Measurements from ENCODE around the gene CACNA2D2.

Gene CACNA2D2

DNA sequence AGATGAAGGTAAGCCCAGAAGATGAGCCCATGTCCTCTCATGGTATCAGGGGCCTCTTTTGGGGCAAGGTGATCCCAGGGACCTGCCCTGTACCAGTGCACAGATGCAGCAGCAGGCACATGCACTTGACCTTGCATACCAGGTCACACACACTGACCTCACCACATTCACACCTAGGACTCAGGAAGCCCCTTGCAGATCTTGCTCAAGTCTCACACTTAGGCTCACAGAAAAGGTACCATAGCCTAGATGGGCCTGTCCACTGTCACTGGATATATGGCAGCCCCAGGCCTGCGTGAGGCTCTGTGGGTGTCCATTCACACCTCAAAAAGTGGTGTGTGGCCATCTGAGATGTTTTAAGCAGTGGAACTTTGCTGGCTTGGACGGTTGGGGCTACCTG, 58.7 kb downstream of the CACNA2D2 start:
- H3K9me3 Mint-ChIP-seq = no peaks in the 10 kb centered on the region
- H3K4me1 Mint-ChIP-seq (ENCODE audit: low read depth) = peaks cover 4% of the 10 kb centered on the region
- no peak overlapping the region for H3K27ac Mint-ChIP-seq
- no peaks in the 10 kb centered on the region for H3K36me3 Mint-ChIP-seq (ENCODE audit: low read depth)
- H3K4me3 Mint-ChIP-seq = no peak overlapping the region
- H3K27me3 Mint-ChIP-seq (ENCODE audit: low read depth) = no peaks in the 10 kb centered on the region

DNA sequence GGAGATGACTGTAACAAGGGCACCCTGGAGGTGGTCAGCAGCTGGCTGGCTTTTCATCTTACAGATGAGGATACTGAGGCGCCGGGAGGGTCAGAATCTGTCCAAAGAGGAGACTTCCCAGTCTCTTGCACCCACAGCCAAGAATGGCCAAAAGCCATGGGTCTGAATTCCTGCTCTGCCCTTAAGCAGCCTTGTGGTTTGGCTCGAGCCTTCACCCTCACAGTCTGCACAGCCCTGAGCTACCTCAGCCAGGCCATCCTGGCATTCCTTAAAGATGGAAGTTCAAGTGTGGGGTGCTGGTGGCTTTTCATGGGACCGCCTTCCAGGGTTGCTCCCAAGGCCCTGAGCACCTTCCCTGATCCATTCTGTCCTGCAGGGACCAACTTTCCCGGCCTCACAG, 59.2 kb downstream of the CACNA2D2 start:
- H3K27ac Mint-ChIP-seq = no peak overlapping the region
- H3K36me3 Mint-ChIP-seq (ENCODE audit: low read depth) = no peaks in the 10 kb centered on the region
- no peaks in the 10 kb centered on the region for H3K4me1 Mint-ChIP-seq (ENCODE audit: low read depth)
- H3K27me3 Mint-ChIP-seq (ENCODE audit: low read depth) = no peaks in the 10 kb centered on the region
- H3K9me3 Mint-ChIP-seq = no peaks in the 10 kb centered on the region
- no peak overlapping the region for H3K4me3 Mint-ChIP-seq

GRCh38 chr3:50442945-50443579, 60.4 kb downstream of the CACNA2D2 start:
- Mint-ChIP-seq H3K4me3 (no peak overlapping the region), H3K27ac (no peak overlapping the region), H3K9me3 (no peaks in the 10 kb centered on the region), H3K36me3 (ENCODE audit: low read depth) (no peaks in the 10 kb centered on the region), H3K4me1 (ENCODE audit: low read depth) (no peaks in the 10 kb centered on the region), H3K27me3 (ENCODE audit: low read depth) (no peaks in the 10 kb centered on the region)

GRCh38 chr3:50441424-50442217, 61.8 kb downstream of the CACNA2D2 start:
- no peaks in the 10 kb centered on the region for H3K9me3 Mint-ChIP-seq

GRCh38 chr3:50436114-50436674, 67.2 kb downstream of the CACNA2D2 start:
- Mint-ChIP-seq H3K4me3 (no peak overlapping the region), H3K4me1 (ENCODE audit: low read depth) (no peaks in the 10 kb centered on the region), H3K27me3 (ENCODE audit: low read depth) (no peaks in the 10 kb centered on the region), H3K9me3 (no peaks in the 10 kb centered on the region), H3K36me3 (ENCODE audit: low read depth) (no peaks in the 10 kb centered on the region), H3K27ac (no peak overlapping the region)

More at GRCh38 chr3:50441424-50442217, 61.8 kb downstream of the CACNA2D2 start:
- no peaks in the 10 kb centered on the region for H3K4me1 Mint-ChIP-seq (ENCODE audit: low read depth)
- H3K36me3 Mint-ChIP-seq (ENCODE audit: low read depth) = no peaks in the 10 kb centered on the region
- H3K4me3 Mint-ChIP-seq = no peak overlapping the region
- H3K27ac Mint-ChIP-seq = no peak overlapping the region
- no peaks in the 10 kb centered on the region for H3K27me3 Mint-ChIP-seq (ENCODE audit: low read depth)

DNA sequence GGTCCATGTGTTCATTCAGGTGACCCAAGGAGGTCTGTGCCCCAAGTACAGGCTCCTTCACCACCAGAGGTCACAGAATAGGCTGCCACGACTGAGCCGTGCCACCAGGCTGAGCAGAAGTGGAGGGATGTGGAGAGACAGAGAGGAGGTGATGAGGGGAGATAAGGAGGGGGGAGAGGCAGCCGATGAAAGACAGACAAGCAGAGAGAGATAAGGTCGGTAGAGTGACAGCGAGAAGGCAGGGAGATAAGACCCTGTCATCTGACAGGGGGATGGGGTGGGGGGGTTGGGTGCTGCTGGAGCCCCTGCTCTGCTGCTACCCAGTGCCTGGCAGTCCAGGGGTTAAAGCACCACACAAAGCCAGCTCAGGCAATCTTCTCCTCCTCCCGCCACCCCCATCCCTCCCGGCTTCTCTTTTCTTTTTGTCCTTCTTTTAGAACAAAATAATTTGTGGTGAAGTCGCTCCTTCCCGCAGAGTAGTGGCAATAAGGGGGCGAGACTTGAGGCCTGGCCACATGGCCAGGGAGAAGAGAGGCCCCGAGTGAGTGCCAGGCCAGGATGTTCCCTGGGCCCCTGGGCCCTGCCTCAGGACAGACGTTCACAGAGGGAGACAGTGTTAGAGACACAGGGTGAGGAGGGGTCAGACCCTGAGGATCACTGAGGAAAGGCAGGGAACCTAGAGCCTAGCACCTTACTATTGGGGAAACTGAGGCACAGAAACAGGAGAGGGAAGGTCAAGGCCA, 67.9 kb downstream of the CACNA2D2 start:
- no peak overlapping the region for H3K27ac Mint-ChIP-seq
- H3K27me3 Mint-ChIP-seq (ENCODE audit: low read depth) = no peaks in the 10 kb centered on the region
- no peaks in the 10 kb centered on the region for H3K4me1 Mint-ChIP-seq (ENCODE audit: low read depth)
- H3K4me3 Mint-ChIP-seq = no peak overlapping the region
- no peaks in the 10 kb centered on the region for H3K9me3 Mint-ChIP-seq
- no peaks in the 10 kb centered on the region for H3K36me3 Mint-ChIP-seq (ENCODE audit: low read depth)

- H3K4me3 Mint-ChIP-seq = no peak overlapping the region
- H3K27me3 Mint-ChIP-seq (ENCODE audit: low read depth) = no peaks in the 10 kb centered on the region
- no peak overlapping the region for H3K27ac Mint-ChIP-seq
- H3K4me1 Mint-ChIP-seq (ENCODE audit: low read depth) = no peaks in the 10 kb centered on the region
- H3K9me3 Mint-ChIP-seq = no peaks in the 10 kb centered on the region
- H3K36me3 Mint-ChIP-seq (ENCODE audit: low read depth) = no peaks in the 10 kb centered on the region
Observed at GRCh38 chr3:50433954-50434353, 69.5 kb downstream of the CACNA2D2 start.

DNA sequence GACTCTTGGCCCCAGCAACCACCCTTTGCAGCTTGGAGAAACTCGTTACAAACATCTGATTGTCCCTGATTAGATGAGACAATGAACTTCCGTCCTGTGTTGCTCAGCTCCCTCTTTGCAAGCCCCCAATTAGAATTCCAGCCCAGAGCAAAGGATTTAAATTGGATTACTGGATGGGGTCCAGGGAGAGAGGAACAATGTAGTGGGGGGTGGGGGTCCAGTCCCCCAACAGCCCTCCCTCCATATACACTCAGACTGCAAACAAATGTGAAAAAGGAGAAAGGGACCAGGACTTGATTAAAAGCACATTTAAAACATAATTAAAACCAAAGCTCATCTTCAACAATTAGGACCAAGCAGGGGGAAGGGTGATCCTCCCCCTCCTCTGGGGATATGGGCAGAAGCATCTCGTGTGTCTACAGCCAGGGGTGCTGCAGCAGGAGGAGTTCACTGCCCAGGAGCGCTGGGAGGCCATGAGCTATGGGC, 72.4 kb downstream of the CACNA2D2 start:
- no peak overlapping the region for H3K4me3 Mint-ChIP-seq

GRCh38 chr3:50430191-50430590, 73.2 kb downstream of the CACNA2D2 start:
- Mint-ChIP-seq H3K27ac (no peak overlapping the region), H3K9me3 (no peaks in the 10 kb centered on the region), H3K4me1 (ENCODE audit: low read depth) (no peaks in the 10 kb centered on the region), H3K4me3 (no peak overlapping the region), H3K27me3 (ENCODE audit: low read depth) (no peaks in the 10 kb centered on the region), H3K36me3 (ENCODE audit: low read depth) (no peaks in the 10 kb centered on the region)

More for the DNA sequence above, 72.4 kb downstream of the CACNA2D2 start:
- Mint-ChIP-seq H3K9me3 (no peaks in the 10 kb centered on the region), H3K27me3 (ENCODE audit: low read depth) (no peaks in the 10 kb centered on the region), H3K27ac (no peak overlapping the region), H3K4me1 (ENCODE audit: low read depth) (no peaks in the 10 kb centered on the region), H3K36me3 (ENCODE audit: low read depth) (no peaks in the 10 kb centered on the region)

- Mint-ChIP-seq H3K4me1 (ENCODE audit: low read depth) (no peaks in the 10 kb centered on the region), H3K36me3 (ENCODE audit: low read depth) (no peaks in the 10 kb centered on the region), H3K27me3 (ENCODE audit: low read depth) (no peaks in the 10 kb centered on the region), H3K4me3 (no peak overlapping the region), H3K27ac (no peak overlapping the region), H3K9me3 (no peaks in the 10 kb centered on the region)
Observed at GRCh38 chr3:50428007-50428633, 75.3 kb downstream of the CACNA2D2 start.

- H3K27ac Mint-ChIP-seq = no peak overlapping the region
- no peaks in the 10 kb centered on the region for H3K9me3 Mint-ChIP-seq
- no peaks in the 10 kb centered on the region for H3K27me3 Mint-ChIP-seq (ENCODE audit: low read depth)
- H3K4me1 Mint-ChIP-seq (ENCODE audit: low read depth) = no peaks in the 10 kb centered on the region
- H3K4me3 Mint-ChIP-seq = no peak overlapping the region
- H3K36me3 Mint-ChIP-seq (ENCODE audit: low read depth) = no peaks in the 10 kb centered on the region
Observed at GRCh38 chr3:50427217-50427616, 76.2 kb downstream of the CACNA2D2 start.

DNA sequence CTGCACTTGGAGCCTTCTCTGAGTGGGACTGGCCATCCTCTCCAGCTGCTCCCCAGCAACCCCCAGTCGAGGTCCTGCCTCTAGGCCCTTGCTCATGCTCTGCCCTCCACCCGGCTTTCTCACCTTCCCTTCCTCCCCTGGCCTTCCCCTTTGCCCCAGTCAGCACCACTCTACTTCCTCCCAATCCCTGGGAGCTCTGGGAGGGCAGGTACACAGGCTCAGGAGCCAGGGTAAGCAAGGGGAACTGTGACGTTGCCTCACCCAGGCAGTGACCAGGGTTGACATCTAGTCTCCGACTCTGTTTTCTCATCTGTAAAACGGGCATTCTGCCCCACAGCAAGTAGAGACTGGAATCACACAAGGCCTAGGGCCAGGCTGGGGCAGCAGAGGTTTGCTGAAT, 77.5 kb downstream of the CACNA2D2 start:
- Mint-ChIP-seq H3K27me3 (ENCODE audit: low read depth) (no peaks in the 10 kb centered on the region), H3K4me1 (ENCODE audit: low read depth) (no peaks in the 10 kb centered on the region), H3K9me3 (no peaks in the 10 kb centered on the region), H3K27ac (no peak overlapping the region), H3K36me3 (ENCODE audit: low read depth) (no peaks in the 10 kb centered on the region), H3K4me3 (no peak overlapping the region)

DNA sequence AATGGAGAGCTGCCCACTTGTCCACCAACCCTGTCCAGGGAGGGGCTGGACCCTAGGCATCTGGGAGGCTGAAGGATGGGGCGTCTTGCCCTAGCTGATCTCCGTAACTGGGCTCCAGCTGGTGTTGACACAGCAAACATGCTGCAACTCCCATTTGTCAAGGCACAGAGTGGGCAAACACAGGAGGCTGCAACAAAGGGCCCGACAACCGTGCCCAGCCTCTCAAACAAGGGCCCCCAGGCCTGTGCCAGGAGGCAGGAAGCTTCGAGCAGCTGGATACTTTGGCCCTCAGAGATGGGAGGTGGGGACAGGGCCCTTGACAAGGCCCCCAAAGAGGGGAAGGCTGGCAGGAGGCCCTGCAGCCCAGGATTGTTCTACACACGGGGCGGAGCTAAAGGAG, 79.9 kb downstream of the CACNA2D2 start:
- H3K9me3 Mint-ChIP-seq = no peaks in the 10 kb centered on the region
- no peak overlapping the region for H3K27ac Mint-ChIP-seq
- H3K36me3 Mint-ChIP-seq (ENCODE audit: low read depth) = no peaks in the 10 kb centered on the region
- H3K27me3 Mint-ChIP-seq (ENCODE audit: low read depth) = no peaks in the 10 kb centered on the region
- no peak overlapping the region for H3K4me3 Mint-ChIP-seq
- H3K4me1 Mint-ChIP-seq (ENCODE audit: low read depth) = no peaks in the 10 kb centered on the region

DNA sequence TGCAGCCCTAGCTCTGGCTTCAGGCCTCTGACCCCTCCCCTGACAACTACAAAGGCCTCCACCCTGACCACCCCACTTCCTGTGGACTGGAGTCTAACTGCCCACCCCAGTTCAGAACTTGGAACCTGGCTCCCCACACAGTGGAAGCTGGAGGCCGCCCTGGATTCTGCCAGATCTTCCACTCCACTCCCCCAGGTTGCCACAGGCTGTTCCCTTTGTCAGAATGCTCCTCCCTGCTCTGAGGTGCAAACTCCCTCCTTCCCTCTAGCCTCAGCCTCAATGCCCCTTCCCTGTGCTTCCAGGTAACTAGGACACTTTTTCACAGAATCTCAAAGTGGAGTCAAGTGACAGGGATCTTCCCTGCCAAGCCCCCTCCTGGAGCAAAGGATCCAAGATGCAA, 81.3 kb downstream of the CACNA2D2 start:
- H3K4me1 Mint-ChIP-seq (ENCODE audit: low read depth) = no peaks in the 10 kb centered on the region
- H3K27ac Mint-ChIP-seq = no peak overlapping the region
- no peaks in the 10 kb centered on the region for H3K36me3 Mint-ChIP-seq (ENCODE audit: low read depth)
- H3K9me3 Mint-ChIP-seq = no peaks in the 10 kb centered on the region
- H3K27me3 Mint-ChIP-seq (ENCODE audit: low read depth) = no peaks in the 10 kb centered on the region
- H3K4me3 Mint-ChIP-seq = no peak overlapping the region

Measured in T-helper 1 cell treated with Interleukin-12 subunit alpha and Interleukin-12 subunit beta and Interleukin-4 antibody, amounts not matched to agents 30 μg/mL and 1 μg/mL, for 36 hours (primary cell).